ENCODE measurements around the gene VCAN.

The VCAN gene

DNA sequence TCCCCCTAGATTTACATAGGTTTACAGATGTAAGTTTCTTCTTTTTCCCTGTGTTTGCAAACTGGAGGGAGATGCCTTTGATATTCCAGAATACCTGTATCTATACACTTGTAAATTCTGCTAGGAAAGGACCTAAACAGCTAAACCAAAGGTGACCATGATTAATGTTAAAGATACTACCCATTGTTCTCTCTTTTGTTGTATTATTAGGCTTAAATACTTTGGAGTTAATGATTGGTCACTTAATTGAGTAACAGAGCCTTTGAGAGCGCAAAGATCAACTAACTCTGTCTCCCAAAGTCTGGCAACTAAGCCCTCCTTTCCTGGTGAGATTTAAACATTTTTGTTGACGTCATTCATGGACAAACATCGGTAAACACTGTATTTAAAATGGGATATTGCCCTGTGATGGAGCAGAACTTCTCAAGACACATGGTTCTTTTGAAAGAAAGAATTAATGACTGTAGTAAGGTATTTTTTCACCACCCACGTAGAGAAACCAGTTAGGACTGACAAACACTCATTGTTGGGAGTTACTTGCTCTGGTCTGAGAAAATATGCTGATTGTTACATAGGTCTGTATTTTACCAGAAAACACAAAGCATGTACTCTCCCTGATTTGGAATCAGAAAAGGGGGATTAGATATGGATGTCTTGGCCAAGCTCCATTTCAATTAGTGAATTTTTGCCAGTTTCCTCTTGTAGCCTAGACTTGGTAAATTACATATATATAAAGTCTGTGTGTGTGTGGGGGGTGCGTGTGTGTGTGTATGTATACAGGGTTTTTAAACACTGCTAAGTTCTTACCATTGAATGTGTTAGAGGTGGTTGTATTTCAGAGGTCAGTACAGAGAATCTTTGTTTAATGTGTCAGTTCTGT is 4.6 kb downstream of the VCAN start:
- TF ChIP-seq ZNF311 (tag by site-specific recombination; IDR thresholded peaks at IDR 0.05; ENCODE audit: borderline replicate concordance) (no peak), ZNF610 (tag by site-specific recombination; IDR thresholded peaks at IDR 0.05; ENCODE audit: borderline replicate concordance) (no peak), KLF7 (tag by site-specific recombination; IDR thresholded peaks at IDR 0.05; ENCODE audit: borderline replicate concordance) (no peak)
- Histone ChIP-seq H3K36me3 (ENCODE audit: control insufficient read depth in 2 of 2, insufficient read depth in 1 of 2, low read length in 2 of 2) (no peaks in the 10 kb centered on the region; a peak in 1 of 3 replicates), H3K9me3 (ENCODE audit: control insufficient read depth, insufficient read depth, low read depth, low read length) (no peaks in the 10 kb centered on the region), H3K4me1 (ENCODE audit: control insufficient read depth, insufficient read depth, low read length) (peaks cover 3% of the 10 kb centered on the region), H3K4me3 (ENCODE audit: low read depth, low read length) (no peak overlapping the region), H3K27ac (ENCODE audit: extremely low read depth, low read depth, low read length) (no peak overlapping the region)
- ChIA-PET CTCF (no interaction called here), POLR2A (no interaction called here)

DNA sequence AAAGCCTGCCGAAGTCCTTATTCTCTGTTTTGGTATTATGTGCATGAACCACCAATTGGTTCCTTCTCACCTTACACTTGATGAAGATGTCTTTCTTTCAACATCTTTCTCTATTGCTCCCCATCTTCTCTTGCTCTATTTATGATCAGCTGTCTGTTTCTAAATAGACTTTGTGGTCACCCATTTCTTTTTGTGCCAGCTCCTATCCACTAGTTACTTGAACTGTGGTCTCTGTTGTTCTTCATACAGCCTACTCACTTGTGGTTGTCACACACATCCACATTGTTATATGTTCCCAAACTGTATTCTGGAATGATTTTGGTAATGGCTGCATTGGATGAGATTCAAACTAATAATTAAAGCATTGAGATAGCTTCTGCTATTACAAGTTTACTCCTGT is 11.4 kb downstream of the VCAN start:
- CTCF ChIA-PET: interaction anchor here (0.7 kb wide), 1 partner anchor 1136 kb away, joined by 3 read pairs; no protein-coding TSS in a partner anchor
- Histone ChIP-seq H3K4me1 (ENCODE audit: control insufficient read depth, insufficient read depth, low read length) (no peaks in the 10 kb centered on the region), H3K27ac (ENCODE audit: extremely low read depth, low read depth, low read length) (no peak overlapping the region), H3K9me3 (ENCODE audit: control insufficient read depth, insufficient read depth, low read depth, low read length) (no peaks in the 10 kb centered on the region), H3K36me3 (ENCODE audit: control insufficient read depth in 2 of 2, insufficient read depth in 1 of 2, low read length in 2 of 2) (peaks cover 29 to 35% of the 10 kb centered on the region in 2 experiments), H3K4me3 (ENCODE audit: low read depth, low read length) (no peak overlapping the region)
- TF ChIP-seq ZNF341 (tag by site-specific recombination; IDR thresholded peaks at IDR 0.05; ENCODE audit: low read depth): no peak
- TF ChIP-seq ZNF600 (tag by site-specific recombination; IDR thresholded peaks at IDR 0.05): no peak
- no peak for TF ChIP-seq ZNF23 (tag by site-specific recombination; IDR thresholded peaks at IDR 0.05; ENCODE audit: borderline replicate concordance)
- TF ChIP-seq, protein P1, sequence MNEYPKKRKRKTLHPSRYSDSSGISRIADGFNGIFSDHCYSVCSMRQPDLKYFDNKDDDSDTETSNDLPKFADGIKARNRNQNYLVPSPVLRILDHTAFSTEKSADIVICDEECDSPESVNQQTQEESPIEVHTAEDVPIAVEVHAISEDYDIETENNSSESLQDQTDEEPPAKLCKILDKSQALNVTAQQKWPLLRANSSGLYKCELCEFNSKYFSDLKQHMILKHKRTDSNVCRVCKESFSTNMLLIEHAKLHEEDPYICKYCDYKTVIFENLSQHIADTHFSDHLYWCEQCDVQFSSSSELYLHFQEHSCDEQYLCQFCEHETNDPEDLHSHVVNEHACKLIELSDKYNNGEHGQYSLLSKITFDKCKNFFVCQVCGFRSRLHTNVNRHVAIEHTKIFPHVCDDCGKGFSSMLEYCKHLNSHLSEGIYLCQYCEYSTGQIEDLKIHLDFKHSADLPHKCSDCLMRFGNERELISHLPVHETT (tag by site-specific recombination; IDR thresholded peaks at IDR 0.05): no peak
- TF ChIP-seq ZNF174 (tag by site-specific recombination; IDR thresholded peaks at IDR 0.05): no peak
- no peak for TF ChIP-seq ZNF558 (tag by site-specific recombination; IDR thresholded peaks at IDR 0.05)
- no peak for TF ChIP-seq PRDM1 (tag by site-specific recombination; IDR thresholded peaks at IDR 0.05)
- TF ChIP-seq, protein P2, sequence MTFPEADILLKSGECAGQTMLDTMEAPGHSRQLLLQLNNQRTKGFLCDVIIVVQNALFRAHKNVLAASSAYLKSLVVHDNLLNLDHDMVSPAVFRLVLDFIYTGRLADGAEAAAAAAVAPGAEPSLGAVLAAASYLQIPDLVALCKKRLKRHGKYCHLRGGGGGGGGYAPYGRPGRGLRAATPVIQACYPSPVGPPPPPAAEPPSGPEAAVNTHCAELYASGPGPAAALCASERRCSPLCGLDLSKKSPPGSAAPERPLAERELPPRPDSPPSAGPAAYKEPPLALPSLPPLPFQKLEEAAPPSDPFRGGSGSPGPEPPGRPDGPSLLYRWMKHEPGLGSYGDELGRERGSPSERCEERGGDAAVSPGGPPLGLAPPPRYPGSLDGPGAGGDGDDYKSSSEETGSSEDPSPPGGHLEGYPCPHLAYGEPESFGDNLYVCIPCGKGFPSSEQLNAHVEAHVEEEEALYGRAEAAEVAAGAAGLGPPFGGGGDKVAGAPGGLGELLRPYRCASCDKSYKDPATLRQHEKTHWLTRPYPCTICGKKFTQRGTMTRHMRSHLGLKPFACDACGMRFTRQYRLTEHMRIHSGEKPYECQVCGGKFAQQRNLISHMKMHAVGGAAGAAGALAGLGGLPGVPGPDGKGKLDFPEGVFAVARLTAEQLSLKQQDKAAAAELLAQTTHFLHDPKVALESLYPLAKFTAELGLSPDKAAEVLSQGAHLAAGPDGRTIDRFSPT (tag by site-specific recombination; IDR thresholded peaks at IDR 0.05): no peak
- TF ChIP-seq, protein P3, sequence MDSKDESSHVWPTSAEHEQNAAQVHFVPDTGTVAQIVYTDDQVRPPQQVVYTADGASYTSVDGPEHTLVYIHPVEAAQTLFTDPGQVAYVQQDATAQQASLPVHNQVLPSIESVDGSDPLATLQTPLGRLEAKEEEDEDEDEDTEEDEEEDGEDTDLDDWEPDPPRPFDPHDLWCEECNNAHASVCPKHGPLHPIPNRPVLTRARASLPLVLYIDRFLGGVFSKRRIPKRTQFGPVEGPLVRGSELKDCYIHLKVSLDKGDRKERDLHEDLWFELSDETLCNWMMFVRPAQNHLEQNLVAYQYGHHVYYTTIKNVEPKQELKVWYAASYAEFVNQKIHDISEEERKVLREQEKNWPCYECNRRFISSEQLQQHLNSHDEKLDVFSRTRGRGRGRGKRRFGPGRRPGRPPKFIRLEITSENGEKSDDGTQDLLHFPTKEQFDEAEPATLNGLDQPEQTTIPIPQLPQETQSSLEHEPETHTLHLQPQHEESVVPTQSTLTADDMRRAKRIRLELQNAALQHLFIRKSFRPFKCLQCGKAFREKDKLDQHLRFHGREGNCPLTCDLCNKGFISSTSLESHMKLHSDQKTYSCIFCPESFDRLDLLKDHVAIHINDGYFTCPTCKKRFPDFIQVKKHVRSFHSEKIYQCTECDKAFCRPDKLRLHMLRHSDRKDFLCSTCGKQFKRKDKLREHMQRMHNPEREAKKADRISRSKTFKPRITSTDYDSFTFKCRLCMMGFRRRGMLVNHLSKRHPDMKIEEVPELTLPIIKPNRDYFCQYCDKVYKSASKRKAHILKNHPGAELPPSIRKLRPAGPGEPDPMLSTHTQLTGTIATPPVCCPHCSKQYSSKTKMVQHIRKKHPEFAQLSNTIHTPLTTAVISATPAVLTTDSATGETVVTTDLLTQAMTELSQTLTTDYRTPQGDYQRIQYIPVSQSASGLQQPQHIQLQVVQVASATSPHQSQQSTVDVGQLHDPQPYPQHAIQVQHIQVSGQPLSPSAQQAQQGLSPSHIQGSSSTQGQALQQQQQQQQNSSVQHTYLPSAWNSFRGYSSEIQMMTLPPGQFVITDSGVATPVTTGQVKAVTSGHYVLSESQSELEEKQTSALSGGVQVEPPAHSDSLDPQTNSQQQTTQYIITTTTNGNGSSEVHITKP (tag by site-specific recombination; IDR thresholded peaks at IDR 0.05): no peak
- TF ChIP-seq OSR2 (tag by site-specific recombination; IDR thresholded peaks at IDR 0.05): no peak
- no peak for TF ChIP-seq GLIS1 (tag by site-specific recombination; IDR thresholded peaks at IDR 0.05)
- POLR2A ChIA-PET: no interaction called here

Measured in HEK293 (cell line).